ENCODE measurements around the gene TRERF1.

DNA sequence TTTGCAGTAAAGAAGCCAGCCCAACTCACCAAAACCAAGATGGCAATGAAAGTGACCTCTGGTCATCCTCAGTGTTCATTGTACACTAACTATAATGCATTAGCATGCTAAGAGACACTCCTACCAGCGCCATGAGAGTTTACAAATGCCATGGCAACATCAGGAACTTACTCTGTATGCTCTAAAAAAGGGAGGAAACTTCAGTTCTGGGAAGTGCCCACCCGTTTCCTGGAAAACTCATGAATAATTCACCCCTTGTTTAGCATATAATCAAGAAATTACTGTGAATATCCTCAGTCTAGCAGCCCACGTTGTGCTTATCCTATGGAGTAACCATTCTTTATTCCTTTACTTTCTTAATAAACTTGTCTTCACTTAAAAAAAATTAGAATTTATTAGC, 19.4 kb upstream of the TRERF1 start:
- TF ChIP-seq POLR2A (IDR thresholded peaks at IDR 0.05; ENCODE audit: low read depth, low read length) (no peak), POLR2AphosphoS5 (IDR thresholded peaks at IDR 0.05; ENCODE audit: low read depth, low read length) (no peak), TAF1 (IDR thresholded peaks at IDR 0.05; ENCODE audit: borderline replicate concordance, low read depth, low read length) (no peak)
